ENCODE results near the gene SLC4A11.

Gene SLC4A11

DNA sequence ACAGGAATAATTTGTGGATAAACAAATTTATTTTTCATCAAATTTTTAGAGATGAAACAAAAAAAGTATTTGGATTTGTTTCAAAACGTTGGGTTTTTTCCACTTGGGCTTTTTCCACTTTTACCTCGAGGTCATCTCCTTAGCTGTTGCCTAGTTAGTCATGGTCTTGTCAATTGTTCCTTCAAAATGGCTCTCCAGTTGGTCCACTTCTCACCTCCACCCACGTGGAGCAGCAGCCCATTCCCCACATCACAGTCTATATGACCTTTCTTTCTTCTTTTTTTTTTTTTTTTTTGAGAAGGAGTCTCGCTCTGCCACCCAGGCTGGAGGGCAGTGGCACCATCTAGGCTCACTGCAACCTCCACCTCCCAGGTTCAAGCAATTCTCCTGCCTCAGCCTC, 6.7 kb upstream of the SLC4A11 start:
- no peak for DNase-seq (ENCODE audit: low read depth in 1 of 2, low spot score in 1 of 2)
- Histone ChIP-seq H3K27ac (replicated peaks) (no peak overlapping the region), H3K4me3 (replicated peaks; ENCODE audit: insufficient read depth, low read length) (no peak overlapping the region), H3K27me3 (ENCODE audit: insufficient read depth, poor library complexity, severe bottlenecking) (peaks cover 35% of the 10 kb centered on the region)
- TF ChIP-seq GABPA (IDR thresholded peaks at IDR 0.05; ENCODE audit: low read depth) (no peak), POLR2AphosphoS5 (IDR thresholded peaks at IDR 0.05; ENCODE audit: low read depth) (no peak), CTCF (IDR thresholded peaks at IDR 0.05; ENCODE audit: insufficient read depth, low read length) (no peak), SPI1 (IDR thresholded peaks at IDR 0.05; ENCODE audit: borderline replicate concordance, low read depth) (no peak)
- TF ChIP-seq, protein P1, sequence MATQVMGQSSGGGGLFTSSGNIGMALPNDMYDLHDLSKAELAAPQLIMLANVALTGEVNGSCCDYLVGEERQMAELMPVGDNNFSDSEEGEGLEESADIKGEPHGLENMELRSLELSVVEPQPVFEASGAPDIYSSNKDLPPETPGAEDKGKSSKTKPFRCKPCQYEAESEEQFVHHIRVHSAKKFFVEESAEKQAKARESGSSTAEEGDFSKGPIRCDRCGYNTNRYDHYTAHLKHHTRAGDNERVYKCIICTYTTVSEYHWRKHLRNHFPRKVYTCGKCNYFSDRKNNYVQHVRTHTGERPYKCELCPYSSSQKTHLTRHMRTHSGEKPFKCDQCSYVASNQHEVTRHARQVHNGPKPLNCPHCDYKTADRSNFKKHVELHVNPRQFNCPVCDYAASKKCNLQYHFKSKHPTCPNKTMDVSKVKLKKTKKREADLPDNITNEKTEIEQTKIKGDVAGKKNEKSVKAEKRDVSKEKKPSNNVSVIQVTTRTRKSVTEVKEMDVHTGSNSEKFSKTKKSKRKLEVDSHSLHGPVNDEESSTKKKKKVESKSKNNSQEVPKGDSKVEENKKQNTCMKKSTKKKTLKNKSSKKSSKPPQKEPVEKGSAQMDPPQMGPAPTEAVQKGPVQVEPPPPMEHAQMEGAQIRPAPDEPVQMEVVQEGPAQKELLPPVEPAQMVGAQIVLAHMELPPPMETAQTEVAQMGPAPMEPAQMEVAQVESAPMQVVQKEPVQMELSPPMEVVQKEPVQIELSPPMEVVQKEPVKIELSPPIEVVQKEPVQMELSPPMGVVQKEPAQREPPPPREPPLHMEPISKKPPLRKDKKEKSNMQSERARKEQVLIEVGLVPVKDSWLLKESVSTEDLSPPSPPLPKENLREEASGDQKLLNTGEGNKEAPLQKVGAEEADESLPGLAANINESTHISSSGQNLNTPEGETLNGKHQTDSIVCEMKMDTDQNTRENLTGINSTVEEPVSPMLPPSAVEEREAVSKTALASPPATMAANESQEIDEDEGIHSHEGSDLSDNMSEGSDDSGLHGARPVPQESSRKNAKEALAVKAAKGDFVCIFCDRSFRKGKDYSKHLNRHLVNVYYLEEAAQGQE (IDR thresholded peaks at IDR 0.05; ENCODE audit: insufficient replicate concordance, low read depth), result no peak

DNA sequence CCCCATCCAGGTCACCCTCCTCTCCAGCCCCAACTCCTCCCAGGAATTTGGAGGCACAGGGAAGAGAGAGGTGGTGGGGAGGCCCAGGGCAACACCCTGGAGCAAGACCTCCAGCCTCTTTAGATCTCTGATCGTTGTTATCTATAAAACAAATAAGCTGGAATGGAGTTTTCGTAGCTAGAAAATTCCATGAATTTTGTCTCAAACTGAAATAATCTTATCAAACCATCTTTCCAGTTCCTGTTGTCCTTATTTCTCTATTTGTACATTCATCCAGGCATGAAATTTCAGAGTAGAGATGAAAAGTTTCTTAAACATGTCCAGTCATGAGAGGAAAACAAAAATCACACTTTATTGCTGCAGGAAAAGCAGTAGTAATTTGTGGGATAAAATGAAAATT, 6.2 kb upstream of the SLC4A11 start:
- H3K27me3 ChIP-seq (ENCODE audit: insufficient read depth, poor library complexity, severe bottlenecking), result peaks cover 40% of the 10 kb centered on the region
- TF ChIP-seq SPI1 (IDR thresholded peaks at IDR 0.05; ENCODE audit: borderline replicate concordance, low read depth) (no peak), CTCF (IDR thresholded peaks at IDR 0.05; ENCODE audit: insufficient read depth, low read length) (no peak), GABPA (IDR thresholded peaks at IDR 0.05; ENCODE audit: low read depth) (no peak), POLR2AphosphoS5 (IDR thresholded peaks at IDR 0.05; ENCODE audit: low read depth) (no peak)
- TF ChIP-seq, protein P1 (IDR thresholded peaks at IDR 0.05; ENCODE audit: insufficient replicate concordance, low read depth), result no peak
- no peak for DNase-seq (ENCODE audit: low read depth in 1 of 2, low spot score in 1 of 2)
- no peak overlapping the region for H3K27ac ChIP-seq (replicated peaks)
- H3K4me3 ChIP-seq (replicated peaks; ENCODE audit: insufficient read depth, low read length), result no peak overlapping the region

DNA sequence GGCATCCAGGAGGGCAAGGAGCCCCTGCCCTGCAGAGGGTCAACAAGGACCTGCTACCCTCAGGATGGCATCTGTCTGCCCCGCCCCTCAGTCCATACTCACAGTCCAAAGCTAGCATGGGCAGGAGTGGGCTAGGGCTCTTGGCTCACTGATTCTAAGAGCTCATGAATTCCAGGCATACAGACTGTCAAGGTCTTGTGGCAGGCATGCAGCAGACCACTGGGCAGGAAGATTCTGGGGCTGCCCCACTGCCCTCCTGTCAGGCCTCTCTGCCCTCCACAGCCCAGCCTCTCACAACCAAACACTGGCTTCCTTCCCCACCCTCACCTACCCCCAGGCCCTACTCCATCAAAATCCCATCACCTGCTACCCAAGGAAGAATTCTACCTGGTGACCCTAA, 5.6 kb upstream of the SLC4A11 start:
- DNase-seq (ENCODE audit: low read depth in 1 of 2, low spot score in 1 of 2), result no peak
- TF ChIP-seq CTCF (IDR thresholded peaks at IDR 0.05; ENCODE audit: insufficient read depth, low read length), result no peak
- TF ChIP-seq, protein P1 (IDR thresholded peaks at IDR 0.05; ENCODE audit: insufficient replicate concordance, low read depth), result no peak
- TF ChIP-seq SPI1 (IDR thresholded peaks at IDR 0.05; ENCODE audit: borderline replicate concordance, low read depth), result no peak
- no peak for TF ChIP-seq GABPA (IDR thresholded peaks at IDR 0.05; ENCODE audit: low read depth)
- TF ChIP-seq POLR2AphosphoS5 (IDR thresholded peaks at IDR 0.05; ENCODE audit: low read depth), result no peak
- no peak overlapping the region for H3K4me3 ChIP-seq (replicated peaks; ENCODE audit: insufficient read depth, low read length)
- peaks cover 43% of the 10 kb centered on the region for H3K27me3 ChIP-seq (ENCODE audit: insufficient read depth, poor library complexity, severe bottlenecking)
- H3K27ac ChIP-seq (replicated peaks), result no peak overlapping the region
